WTC11 (cell line): ENCODE data around the gene DUT. TPM values are rescaled to one million over a fixed set of nuclear protein-coding genes. Genes with fewer than 3 reads are reported as not detected.

Experiments
- ATAC-seq: fragments of 200-7000 bp; cut with Tn5 transposase; 2 replicates; pipeline ENCODE4 v1.10.0; 2021; ENCODE audit warnings: mild to moderate bottlenecking, moderate library complexity
- CTCF ChIA-PET: fragments of 300-600 bp; sonication (Branson Sonifier 250); formaldehyde crosslinking; loops from one replicate; lab custom pipeline; 2021; ENCODE audit warnings: antibody characterized with exemption; lab: Charles Lee
- POLR2A ChIA-PET: fragments of 350-600 bp; sonication (Branson Sonifier 250); formaldehyde crosslinking; loops from one replicate; lab custom pipeline; 2021; ENCODE audit warnings: antibody characterized with exemption; lab: Charles Lee
- DNase-seq: peaks from one replicate; pipeline ENCODE4 v3.0.0; 2021; ENCODE audit warnings: low spot score
- H3K27ac Mint-ChIP-seq: 2 replicates; pipeline ENCODE4 v1.8.0; 2021; ENCODE audit warnings: mixed read lengths
- H3K27me3 Mint-ChIP-seq: 2 replicates; pipeline ENCODE4 v1.8.0; 2021; ENCODE audit warnings: low read depth, mild to moderate bottlenecking, moderate library complexity, mixed read lengths
- H3K36me3 Mint-ChIP-seq: 2 replicates; pipeline ENCODE4 v1.8.0; 2021; ENCODE audit warnings: mixed read lengths
- H3K4me1 Mint-ChIP-seq: 2 replicates; pipeline ENCODE4 v1.8.0; 2022; ENCODE audit warnings: mixed read lengths
- H3K4me3 Mint-ChIP-seq: 2 replicates; pipeline ENCODE4 v1.8.0; 2021; ENCODE audit warnings: mild to moderate bottlenecking, moderate library complexity, mixed read lengths
- H3K9me3 Mint-ChIP-seq: 2 replicates; pipeline ENCODE4 v1.8.0; 2021; ENCODE audit warnings: mixed read lengths
- CBFB ChIP-seq: sonication (generic); formaldehyde crosslinking; IDR thresholded peaks from 2 replicates; pipeline ENCODE4 v1.8.1; 2022; ENCODE audit warnings: mild to moderate bottlenecking, low read depth, missing genetic modification reagents
- E2F4 ChIP-seq: sonication (generic); formaldehyde crosslinking; IDR thresholded peaks from 2 replicates; pipeline ENCODE4 v1.8.1; 2022; ENCODE audit warnings: low read depth, mild to moderate bottlenecking, moderate library complexity, missing genetic modification reagents, borderline replicate concordance
- E2F5 ChIP-seq: sonication (generic); formaldehyde crosslinking; IDR thresholded peaks from 2 replicates; pipeline ENCODE4 v1.8.1; 2022; ENCODE audit warnings: mild to moderate bottlenecking, moderate library complexity, missing genetic modification reagents
- ELF4 ChIP-seq: sonication (generic); formaldehyde crosslinking; IDR thresholded peaks from 2 replicates; pipeline ENCODE4 v1.8.1; 2022; ENCODE audit warnings: low read depth, mild to moderate bottlenecking, moderate library complexity, missing genetic modification reagents
- FOXP1 ChIP-seq: sonication (generic); formaldehyde crosslinking; IDR thresholded peaks from 2 replicates; pipeline ENCODE4 v1.8.0; 2022; ENCODE audit warnings: missing genetic modification reagents, mild to moderate bottlenecking, moderate library complexity, borderline replicate concordance
- IRF2 ChIP-seq: sonication (generic); formaldehyde crosslinking; IDR thresholded peaks from 2 replicates; pipeline ENCODE4 v1.8.0; 2022; ENCODE audit warnings: low read depth, missing genetic modification reagents, borderline replicate concordance
- JAZF1 ChIP-seq: fragments of 250-450 bp; sonication (Bioruptor Pico); IDR thresholded peaks from 2 replicates; pipeline ENCODE4 v1.9.0; 2021; ENCODE audit warnings: moderate library complexity, mild to moderate bottlenecking, inconsistent platforms
- MAX ChIP-seq: sonication (generic); formaldehyde crosslinking; IDR thresholded peaks from 2 replicates; pipeline ENCODE4 v1.8.0; 2022; ENCODE audit warnings: mild to moderate bottlenecking, missing genetic modification reagents
- MXD4 ChIP-seq: fragments of 250-450 bp; sonication (Bioruptor Pico); IDR thresholded peaks from 2 replicates; pipeline ENCODE4 v1.8.0; 2021; ENCODE audit warnings: mild to moderate bottlenecking, moderate library complexity, borderline replicate concordance
- NFATC4 ChIP-seq: fragments of 250-450 bp; sonication (Bioruptor Pico); IDR thresholded peaks from 2 replicates; pipeline ENCODE4 v1.9.0; 2021; ENCODE audit warnings: mild to moderate bottlenecking
- RORB ChIP-seq: fragments of 250-450 bp; sonication (Bioruptor Pico); IDR thresholded peaks from 2 replicates; pipeline ENCODE4 v1.9.0; 2021; ENCODE audit warnings: mild to moderate bottlenecking
- SP1 ChIP-seq: sonication (generic); formaldehyde crosslinking; conservative IDR thresholded peaks from 2 replicates; pipeline ENCODE4 v1.8.1; 2022; ENCODE audit warnings: missing genetic modification reagents
- ZNF121 ChIP-seq: sonication (generic); formaldehyde crosslinking; IDR thresholded peaks from 2 replicates; pipeline ENCODE4 v1.8.0; 2023; ENCODE audit warnings: missing genetic modification reagents
- ZNF416 ChIP-seq: fragments of 250-450 bp; sonication (Bioruptor Pico); IDR thresholded peaks from 2 replicates; pipeline ENCODE4 v1.9.0; 2021; ENCODE audit warnings: mild to moderate bottlenecking, inconsistent platforms
- total RNA-seq: library from RNA; stranded (reverse); gene quantifications from 3 replicates; pipeline ENCODE4 v1.2.3, GENCODE V29; 2021
- TF ChIP-seq, protein P1 (sequence below): sonication (generic); formaldehyde crosslinking; IDR thresholded peaks from 2 replicates; pipeline ENCODE4 v1.8.0; 2022; ENCODE audit warnings: missing genetic modification reagents
- TF ChIP-seq, protein P2 (sequence below): sonication (generic); formaldehyde crosslinking; IDR thresholded peaks from 2 replicates; pipeline ENCODE4 v1.8.0; 2023; ENCODE audit warnings: mild to moderate bottlenecking, missing genetic modification reagents
- TF ChIP-seq, protein P3 (sequence below): sonication (generic); formaldehyde crosslinking; IDR thresholded peaks from 2 replicates; pipeline ENCODE4 v1.8.1; 2022; ENCODE audit warnings: missing genetic modification reagents, borderline replicate concordance
- TF ChIP-seq, protein P4 (sequence below): fragments of 250-450 bp; sonication (Bioruptor Pico); conservative IDR thresholded peaks from 2 replicates; pipeline ENCODE4 v1.9.0; 2021; ENCODE audit warnings: mild to moderate bottlenecking

Gene DUT
- total RNA-seq, 1 experiment from 2014 or later, result 204 TPM

DNA sequence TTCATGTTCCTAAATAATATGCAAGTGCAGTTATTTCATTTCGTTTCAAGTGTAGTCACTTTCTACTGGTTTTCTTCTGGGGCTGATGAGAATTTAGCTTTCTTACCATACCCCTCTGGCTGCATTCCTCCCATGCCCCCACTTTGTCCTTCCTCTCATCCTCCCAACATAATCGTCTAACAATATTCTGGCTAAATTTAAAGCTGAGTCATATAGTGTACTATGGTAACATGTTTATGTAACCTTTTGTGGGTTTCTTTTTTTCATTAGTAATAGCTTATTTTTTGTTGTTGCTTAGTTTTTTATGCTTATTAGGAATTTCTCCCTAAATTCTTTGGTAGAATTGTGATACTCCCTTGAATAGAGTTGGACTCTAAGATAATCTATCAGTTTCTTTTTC lies 30.5 kb downstream of the DUT start (continued):
- TF ChIP-seq, protein P1, sequence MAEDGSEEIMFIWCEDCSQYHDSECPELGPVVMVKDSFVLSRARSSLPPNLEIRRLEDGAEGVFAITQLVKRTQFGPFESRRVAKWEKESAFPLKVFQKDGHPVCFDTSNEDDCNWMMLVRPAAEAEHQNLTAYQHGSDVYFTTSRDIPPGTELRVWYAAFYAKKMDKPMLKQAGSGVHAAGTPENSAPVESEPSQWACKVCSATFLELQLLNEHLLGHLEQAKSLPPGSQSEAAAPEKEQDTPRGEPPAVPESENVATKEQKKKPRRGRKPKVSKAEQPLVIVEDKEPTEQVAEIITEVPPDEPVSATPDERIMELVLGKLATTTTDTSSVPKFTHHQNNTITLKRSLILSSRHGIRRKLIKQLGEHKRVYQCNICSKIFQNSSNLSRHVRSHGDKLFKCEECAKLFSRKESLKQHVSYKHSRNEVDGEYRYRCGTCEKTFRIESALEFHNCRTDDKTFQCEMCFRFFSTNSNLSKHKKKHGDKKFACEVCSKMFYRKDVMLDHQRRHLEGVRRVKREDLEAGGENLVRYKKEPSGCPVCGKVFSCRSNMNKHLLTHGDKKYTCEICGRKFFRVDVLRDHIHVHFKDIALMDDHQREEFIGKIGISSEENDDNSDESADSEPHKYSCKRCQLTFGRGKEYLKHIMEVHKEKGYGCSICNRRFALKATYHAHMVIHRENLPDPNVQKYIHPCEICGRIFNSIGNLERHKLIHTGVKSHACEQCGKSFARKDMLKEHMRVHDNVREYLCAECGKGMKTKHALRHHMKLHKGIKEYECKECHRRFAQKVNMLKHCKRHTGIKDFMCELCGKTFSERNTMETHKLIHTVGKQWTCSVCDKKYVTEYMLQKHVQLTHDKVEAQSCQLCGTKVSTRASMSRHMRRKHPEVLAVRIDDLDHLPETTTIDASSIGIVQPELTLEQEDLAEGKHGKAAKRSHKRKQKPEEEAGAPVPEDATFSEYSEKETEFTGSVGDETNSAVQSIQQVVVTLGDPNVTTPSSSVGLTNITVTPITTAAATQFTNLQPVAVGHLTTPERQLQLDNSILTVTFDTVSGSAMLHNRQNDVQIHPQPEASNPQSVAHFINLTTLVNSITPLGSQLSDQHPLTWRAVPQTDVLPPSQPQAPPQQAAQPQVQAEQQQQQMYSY, result no peak
- TF ChIP-seq E2F5 (CRISPR knock-in tag) (no peak), ELF4 (CRISPR knock-in tag) (no peak)

- no peak for ATAC-seq
- Mint-ChIP-seq H3K27ac (no peak overlapping the region), H3K4me3 (no peak overlapping the region), H3K9me3 (peaks cover 12% of the 10 kb centered on the region), H3K27me3 (no peaks in the 10 kb centered on the region), H3K36me3 (peaks cover 4% of the 10 kb centered on the region; the same call in 1 of the 2 replicates), H3K4me1 (peaks cover 5% of the 10 kb centered on the region)
- no peak for DNase-seq
- CTCF ChIA-PET, result no interaction called here
- POLR2A ChIA-PET, result no interaction called here
- TF ChIP-seq, protein P2, sequence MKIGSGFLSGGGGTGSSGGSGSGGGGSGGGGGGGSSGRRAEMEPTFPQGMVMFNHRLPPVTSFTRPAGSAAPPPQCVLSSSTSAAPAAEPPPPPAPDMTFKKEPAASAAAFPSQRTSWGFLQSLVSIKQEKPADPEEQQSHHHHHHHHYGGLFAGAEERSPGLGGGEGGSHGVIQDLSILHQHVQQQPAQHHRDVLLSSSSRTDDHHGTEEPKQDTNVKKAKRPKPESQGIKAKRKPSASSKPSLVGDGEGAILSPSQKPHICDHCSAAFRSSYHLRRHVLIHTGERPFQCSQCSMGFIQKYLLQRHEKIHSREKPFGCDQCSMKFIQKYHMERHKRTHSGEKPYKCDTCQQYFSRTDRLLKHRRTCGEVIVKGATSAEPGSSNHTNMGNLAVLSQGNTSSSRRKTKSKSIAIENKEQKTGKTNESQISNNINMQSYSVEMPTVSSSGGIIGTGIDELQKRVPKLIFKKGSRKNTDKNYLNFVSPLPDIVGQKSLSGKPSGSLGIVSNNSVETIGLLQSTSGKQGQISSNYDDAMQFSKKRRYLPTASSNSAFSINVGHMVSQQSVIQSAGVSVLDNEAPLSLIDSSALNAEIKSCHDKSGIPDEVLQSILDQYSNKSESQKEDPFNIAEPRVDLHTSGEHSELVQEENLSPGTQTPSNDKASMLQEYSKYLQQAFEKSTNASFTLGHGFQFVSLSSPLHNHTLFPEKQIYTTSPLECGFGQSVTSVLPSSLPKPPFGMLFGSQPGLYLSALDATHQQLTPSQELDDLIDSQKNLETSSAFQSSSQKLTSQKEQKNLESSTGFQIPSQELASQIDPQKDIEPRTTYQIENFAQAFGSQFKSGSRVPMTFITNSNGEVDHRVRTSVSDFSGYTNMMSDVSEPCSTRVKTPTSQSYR (CRISPR knock-in tag), result no peak
- TF ChIP-seq E2F5 (CRISPR knock-in tag), result no peak
- no peak for TF ChIP-seq CBFB (CRISPR knock-in tag)
- no peak for TF ChIP-seq SP1 (CRISPR knock-in tag)
- TF ChIP-seq JAZF1 (CRISPR knock-in tag), result no peak
- TF ChIP-seq MAX (CRISPR knock-in tag), result no peak
- TF ChIP-seq IRF2, result no peak
- TF ChIP-seq NFATC4 (CRISPR knock-in tag), result no peak
- TF ChIP-seq ZNF121 (CRISPR knock-in tag), result no peak
- TF ChIP-seq, protein P3, sequence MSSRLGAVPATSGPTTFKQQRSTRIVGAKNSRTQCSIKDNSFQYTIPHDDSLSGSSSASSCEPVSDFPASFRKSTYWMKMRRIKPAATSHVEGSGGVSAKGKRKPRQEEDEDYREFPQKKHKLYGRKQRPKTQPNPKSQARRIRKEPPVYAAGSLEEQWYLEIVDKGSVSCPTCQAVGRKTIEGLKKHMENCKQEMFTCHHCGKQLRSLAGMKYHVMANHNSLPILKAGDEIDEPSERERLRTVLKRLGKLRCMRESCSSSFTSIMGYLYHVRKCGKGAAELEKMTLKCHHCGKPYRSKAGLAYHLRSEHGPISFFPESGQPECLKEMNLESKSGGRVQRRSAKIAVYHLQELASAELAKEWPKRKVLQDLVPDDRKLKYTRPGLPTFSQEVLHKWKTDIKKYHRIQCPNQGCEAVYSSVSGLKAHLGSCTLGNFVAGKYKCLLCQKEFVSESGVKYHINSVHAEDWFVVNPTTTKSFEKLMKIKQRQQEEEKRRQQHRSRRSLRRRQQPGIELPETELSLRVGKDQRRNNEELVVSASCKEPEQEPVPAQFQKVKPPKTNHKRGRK, result no peak
- TF ChIP-seq E2F4 (CRISPR knock-in tag), result no peak
- TF ChIP-seq RORB (CRISPR knock-in tag), result no peak
- TF ChIP-seq, protein P1, result no peak
- TF ChIP-seq, protein P4, sequence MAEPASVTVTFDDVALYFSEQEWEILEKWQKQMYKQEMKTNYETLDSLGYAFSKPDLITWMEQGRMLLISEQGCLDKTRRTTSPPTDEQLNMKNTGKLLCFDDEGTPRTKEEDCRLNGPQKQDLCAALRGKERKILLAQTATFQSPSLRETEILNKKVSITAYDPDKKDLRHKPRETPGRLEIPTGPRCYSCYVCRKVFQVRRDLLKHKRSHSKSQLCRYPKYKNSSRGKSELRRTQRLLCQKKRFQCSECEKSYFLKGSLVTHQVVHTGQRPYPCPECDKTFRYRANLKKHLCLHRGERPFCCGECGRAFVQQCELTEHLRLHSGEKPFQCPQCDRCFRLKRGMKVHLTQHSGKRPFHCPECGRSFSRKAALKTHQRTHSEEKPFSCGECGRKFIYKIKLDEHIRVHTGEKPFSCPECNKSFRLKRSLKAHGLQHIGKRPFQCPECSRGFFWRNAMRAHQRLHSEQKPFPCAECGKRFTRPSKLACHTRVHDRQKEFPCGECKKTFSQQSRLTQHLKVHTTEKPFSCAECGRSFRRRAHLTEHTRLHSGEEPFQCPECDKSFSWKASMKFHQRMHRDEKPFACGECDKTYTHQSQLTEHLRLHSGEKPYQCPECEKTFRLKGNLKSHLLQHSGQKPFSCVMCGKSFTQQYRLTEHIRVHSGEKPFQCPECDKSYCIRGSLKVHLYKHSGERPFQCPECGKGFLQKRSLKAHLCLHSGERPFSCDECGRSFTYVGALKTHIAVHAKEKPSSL (CRISPR knock-in tag), result no peak
- no peak for TF ChIP-seq ZNF416
- TF ChIP-seq FOXP1 (CRISPR knock-in tag), result no peak
- TF ChIP-seq MXD4, result no peak
These were observed 32.2 kb downstream of the DUT start for GRCh38 chr15:48363474-48363873.
